ENCODE measurements around the gene TP53I13.

Gene TP53I13

GRCh38 chr17:29597361-29598172, 29.1 kb downstream of the TP53I13 start (continued):
- no peak for TF ChIP-seq ZSCAN4 (tag by site-specific recombination; IDR thresholded peaks at IDR 0.05)
- peak; percentile 99 for TF ChIP-seq ZBTB44 (tag by site-specific recombination; IDR thresholded peaks at IDR 0.05)
- no peak for TF ChIP-seq ZNF658 (tag by site-specific recombination; IDR thresholded peaks at IDR 0.05)
- no peak for TF ChIP-seq BCL11A (tag by site-specific recombination; IDR thresholded peaks at IDR 0.05; ENCODE audit: low read depth)
- no peak for TF ChIP-seq ZNF555 (tag by site-specific recombination; conservative IDR thresholded peaks at IDR 0.05)
- no peak for TF ChIP-seq ZNF660 (tag by site-specific recombination; IDR thresholded peaks at IDR 0.05)
- peak; percentile 100 for TF ChIP-seq ZIC2 (tag by site-specific recombination; IDR thresholded peaks at IDR 0.05)
- TF ChIP-seq YY2 (tag by site-specific recombination; IDR thresholded peaks at IDR 0.05): no peak
- no peak for TF ChIP-seq ZSCAN16 (tag by site-specific recombination; IDR thresholded peaks at IDR 0.05)
- TF ChIP-seq ZBTB1 (tag by site-specific recombination; IDR thresholded peaks at IDR 0.05): no peak
- TF ChIP-seq ZNF596 (tag by site-specific recombination; IDR thresholded peaks at IDR 0.05): 0 out of 2 replicates have a peak, but pooled peaks have one; percentile 15
- TF ChIP-seq ZNF114 (tag by site-specific recombination; IDR thresholded peaks at IDR 0.05): no peak
- no peak for TF ChIP-seq ZNF157 (tag by site-specific recombination; IDR thresholded peaks at IDR 0.05)
- TF ChIP-seq ZNF561 (tag by site-specific recombination; IDR thresholded peaks at IDR 0.05; ENCODE audit: borderline replicate concordance): no peak
- no peak for TF ChIP-seq ZNF121 (tag by site-specific recombination; IDR thresholded peaks at IDR 0.05)
- TF ChIP-seq ZNF670 (tag by site-specific recombination; IDR thresholded peaks at IDR 0.05; ENCODE audit: low read depth): no peak
- TF ChIP-seq ZNF366 (tag by site-specific recombination; conservative IDR thresholded peaks at IDR 0.05): peak; percentile 39; the same call in 1 of the 2 replicates
- no peak for TF ChIP-seq ZNF585B (tag by site-specific recombination; IDR thresholded peaks at IDR 0.05)
- no peak for TF ChIP-seq ZNF175 (tag by site-specific recombination; IDR thresholded peaks at IDR 0.05)
- no peak for TF ChIP-seq BCL11B (tag by site-specific recombination; IDR thresholded peaks at IDR 0.05; ENCODE audit: low read depth)
- TF ChIP-seq ZBTB17 (tag by site-specific recombination; IDR thresholded peaks at IDR 0.05): 0 out of 2 replicates have a peak, but pooled peaks have one; percentile 31
- no peak for TF ChIP-seq ZNF791 (tag by site-specific recombination; IDR thresholded peaks at IDR 0.05)
- no peak for TF ChIP-seq ZNF549 (tag by site-specific recombination; IDR thresholded peaks at IDR 0.05)
- peak; percentile 57; the same call in 1 of the 2 replicates for TF ChIP-seq PRDM10 (tag by site-specific recombination; IDR thresholded peaks at IDR 0.05)
- peak; percentile 52; the same call in 1 of the 2 replicates for TF ChIP-seq ZNF133 (tag by site-specific recombination; IDR thresholded peaks at IDR 0.05)
- no peak for TF ChIP-seq ZNF639 (tag by site-specific recombination; IDR thresholded peaks at IDR 0.05)
- no peak for TF ChIP-seq TCF7L2 (IDR thresholded peaks at IDR 0.05; ENCODE audit: borderline replicate concordance, low read depth, low read length)
- no peak for TF ChIP-seq YY1 (tag by site-specific recombination; IDR thresholded peaks at IDR 0.05)
- TF ChIP-seq ZNF513 (tag by site-specific recombination; IDR thresholded peaks at IDR 0.05): no peak
- TF ChIP-seq ZNF324 (tag by site-specific recombination; IDR thresholded peaks at IDR 0.05): no peak

All from HEK293 (cell line).